ENCODE data around the gene LRRC28.

The LRRC28 gene

GRCh38 chr15:99326235-99326634 is 75.0 kb downstream of the LRRC28 start:
- Mint-ChIP-seq H3K9me3 (peaks cover 7% of the 10 kb centered on the region), H3K36me3 (ENCODE audit: low read depth) (peaks cover 5% of the 10 kb centered on the region), H3K27me3 (ENCODE audit: low read depth, poor library complexity) (peaks cover 3% of the 10 kb centered on the region), H3K4me3 (no peak overlapping the region), H3K4me1 (peaks cover 4% of the 10 kb centered on the region), H3K27ac (no peak overlapping the region)
- DNase-seq: no peak
- no peak for TF ChIP-seq CTCF (IDR thresholded peaks at IDR 0.05)

GRCh38 chr15:99328106-99329072 is 77.1 kb downstream of the LRRC28 start:
- peaks cover 5% of the 10 kb centered on the region for H3K36me3 Mint-ChIP-seq (ENCODE audit: low read depth)

GRCh38 chr15:99331381-99331780 is 80.1 kb downstream of the LRRC28 start:
- Mint-ChIP-seq H3K27me3 (ENCODE audit: low read depth, poor library complexity) (peaks cover under 1% of the 10 kb centered on the region), H3K4me3 (no peak overlapping the region), H3K27ac (no peak overlapping the region), H3K36me3 (ENCODE audit: low read depth) (no peaks in the 10 kb centered on the region), H3K4me1 (no peaks in the 10 kb centered on the region), H3K9me3 (no peaks in the 10 kb centered on the region)
- no peak for TF ChIP-seq CTCF (IDR thresholded peaks at IDR 0.05)
- no peak for DNase-seq

More at GRCh38 chr15:99328106-99329072, 77.1 kb downstream of the LRRC28 start:
- Mint-ChIP-seq H3K4me3 (no peak overlapping the region), H3K27ac (no peak overlapping the region), H3K9me3 (peaks cover 7% of the 10 kb centered on the region), H3K27me3 (ENCODE audit: low read depth, poor library complexity) (no peaks in the 10 kb centered on the region), H3K4me1 (peaks cover 4% of the 10 kb centered on the region)
- no peak for TF ChIP-seq CTCF (IDR thresholded peaks at IDR 0.05)
- DNase-seq: no peak

GRCh38 chr15:99333413-99333812 is 82.1 kb downstream of the LRRC28 start:
- no peak overlapping the region for H3K4me3 Mint-ChIP-seq
- no peak for DNase-seq
- TF ChIP-seq CTCF (IDR thresholded peaks at IDR 0.05): no peak
- peaks cover 3% of the 10 kb centered on the region for H3K27me3 Mint-ChIP-seq (ENCODE audit: low read depth, poor library complexity)
- no peak overlapping the region for H3K27ac Mint-ChIP-seq
- H3K4me1 Mint-ChIP-seq: no peaks in the 10 kb centered on the region
- no peaks in the 10 kb centered on the region for H3K9me3 Mint-ChIP-seq
- H3K36me3 Mint-ChIP-seq (ENCODE audit: low read depth): no peaks in the 10 kb centered on the region

GRCh38 chr15:99333981-99334380 is 82.7 kb downstream of the LRRC28 start:
- DNase-seq: no peak
- peaks cover 3% of the 10 kb centered on the region for H3K27me3 Mint-ChIP-seq (ENCODE audit: low read depth, poor library complexity)
- H3K9me3 Mint-ChIP-seq: no peaks in the 10 kb centered on the region
- H3K27ac Mint-ChIP-seq: no peak overlapping the region
- no peak overlapping the region for H3K4me3 Mint-ChIP-seq
- H3K36me3 Mint-ChIP-seq (ENCODE audit: low read depth): no peaks in the 10 kb centered on the region
- no peak for TF ChIP-seq CTCF (IDR thresholded peaks at IDR 0.05)
- H3K4me1 Mint-ChIP-seq: no peaks in the 10 kb centered on the region

GRCh38 chr15:99335508-99335907 is 84.2 kb downstream of the LRRC28 start:
- Mint-ChIP-seq H3K27me3 (ENCODE audit: low read depth, poor library complexity) (peaks cover 3% of the 10 kb centered on the region), H3K4me3 (no peak overlapping the region), H3K4me1 (no peaks in the 10 kb centered on the region), H3K27ac (no peak overlapping the region), H3K36me3 (ENCODE audit: low read depth) (no peaks in the 10 kb centered on the region), H3K9me3 (no peaks in the 10 kb centered on the region)
- TF ChIP-seq CTCF (IDR thresholded peaks at IDR 0.05): no peak
- no peak for DNase-seq
